HG03095 (cell line): ENCODE measurements around the gene PID1.

Experiments used
- ATAC-seq: cut with Tn5 transposase; IDR thresholded peaks from one replicate; pipeline ENCODE4 v1.9.1; 2021; ENCODE audit warnings: moderate library complexity; ENCODE audit not compliant: unreplicated experiment

The PID1 gene

DNA sequence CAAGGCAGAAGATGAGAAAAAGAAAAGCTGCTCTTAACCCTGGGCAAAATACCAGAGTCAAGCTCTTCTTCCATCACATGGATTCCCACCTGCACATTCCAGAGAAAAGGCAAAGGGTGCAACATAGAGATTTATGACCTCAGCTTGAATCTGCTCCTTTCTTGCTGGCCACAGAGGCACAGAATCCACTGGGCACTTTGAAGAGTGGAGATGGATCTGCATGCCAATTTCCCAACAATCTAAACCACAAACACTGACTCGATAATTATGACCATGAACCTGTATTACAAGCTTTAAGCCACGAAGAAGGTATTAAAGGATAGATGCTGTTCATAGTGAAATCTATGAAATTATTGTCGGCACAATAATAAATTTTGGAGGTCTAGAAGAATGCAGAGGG, 237.3 kb downstream of the PID1 start:
- no peak for ATAC-seq

DNA sequence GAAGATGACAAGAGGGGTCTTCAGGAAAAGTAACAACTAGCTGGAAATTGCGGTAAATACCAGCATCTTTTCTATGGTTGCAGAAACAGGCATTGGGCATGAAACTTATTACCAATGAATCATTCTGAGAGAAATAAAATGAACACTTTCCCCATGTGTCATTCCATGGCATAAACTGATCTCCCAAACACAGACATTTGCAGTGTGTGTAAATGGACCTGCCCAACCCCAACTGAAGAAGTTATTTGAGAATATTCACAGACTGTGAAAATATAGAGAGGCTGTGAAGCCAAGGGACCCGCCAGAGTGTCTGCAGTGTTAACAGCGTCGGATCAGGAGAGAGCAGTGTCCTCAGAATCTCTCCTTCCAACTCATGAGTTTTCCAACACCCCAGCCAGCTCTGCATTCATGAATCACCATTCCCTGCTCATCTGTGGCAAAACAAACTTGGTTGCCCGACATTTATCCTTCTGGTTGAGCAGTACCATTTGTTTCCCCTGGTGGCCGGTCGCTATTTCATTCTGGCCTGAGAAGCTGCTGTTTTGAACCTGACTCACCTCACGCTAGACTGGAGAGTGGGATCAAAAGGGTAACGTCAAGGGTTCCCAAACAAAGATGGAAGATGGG, 238.4 kb downstream of the PID1 start:
- no peak for ATAC-seq

DNA sequence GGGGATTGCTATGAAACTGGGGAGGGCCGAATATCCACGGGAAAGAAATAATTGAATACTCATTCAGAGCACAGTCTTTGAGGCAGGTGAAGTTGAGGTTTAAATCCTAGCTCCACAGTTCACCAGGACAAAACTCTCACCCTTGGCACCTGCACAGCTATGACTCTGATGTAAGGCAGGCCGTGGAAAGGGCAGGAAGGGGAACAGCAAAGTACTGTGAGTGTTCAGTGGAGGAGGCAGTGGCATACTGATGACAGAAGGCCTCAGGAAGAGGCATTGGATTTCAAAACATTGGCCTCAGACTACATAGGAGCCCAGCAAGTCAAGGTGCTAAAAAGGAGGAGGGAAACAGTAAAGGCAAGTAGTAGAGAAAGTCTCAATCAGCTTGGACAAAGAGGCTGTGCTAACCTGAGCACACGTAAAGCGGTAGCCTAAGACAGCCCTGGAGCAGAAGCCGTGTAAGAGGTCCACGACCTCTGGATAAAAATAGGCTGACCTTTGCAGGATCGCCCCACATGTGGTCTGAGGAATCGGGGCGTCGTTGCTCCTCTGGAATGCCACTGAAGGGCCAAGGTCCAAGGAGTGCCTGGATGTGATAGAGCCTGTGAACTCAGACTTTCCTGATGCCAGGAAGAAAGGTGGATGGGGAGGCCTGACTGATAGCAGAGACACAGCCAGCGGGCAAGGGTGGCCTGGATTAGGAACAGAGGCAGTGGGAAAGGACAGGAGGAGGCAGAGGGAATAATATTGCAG, 243.6 kb downstream of the PID1 start:
- ATAC-seq = no peak

DNA sequence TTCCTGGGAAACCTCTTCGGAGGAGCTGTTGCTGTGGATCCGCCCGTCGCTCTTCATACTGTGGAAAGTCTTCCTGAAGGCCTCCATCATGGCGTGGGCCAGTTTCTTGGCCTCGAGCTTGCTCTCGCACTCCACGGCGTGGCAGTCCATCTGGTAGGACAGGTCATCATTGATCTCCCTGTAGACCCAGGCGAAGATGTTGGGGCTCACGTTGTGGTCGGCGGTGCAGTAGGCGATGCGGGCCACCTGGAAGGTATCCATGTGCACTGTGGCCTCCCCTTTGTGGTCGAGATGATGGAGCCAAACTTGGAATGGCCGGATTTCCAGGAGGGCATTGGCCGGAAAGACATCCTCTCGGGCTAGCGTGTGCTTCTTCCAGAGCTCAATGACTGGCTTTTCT, 245.4 kb downstream of the PID1 start:
- ATAC-seq = no peak

DNA sequence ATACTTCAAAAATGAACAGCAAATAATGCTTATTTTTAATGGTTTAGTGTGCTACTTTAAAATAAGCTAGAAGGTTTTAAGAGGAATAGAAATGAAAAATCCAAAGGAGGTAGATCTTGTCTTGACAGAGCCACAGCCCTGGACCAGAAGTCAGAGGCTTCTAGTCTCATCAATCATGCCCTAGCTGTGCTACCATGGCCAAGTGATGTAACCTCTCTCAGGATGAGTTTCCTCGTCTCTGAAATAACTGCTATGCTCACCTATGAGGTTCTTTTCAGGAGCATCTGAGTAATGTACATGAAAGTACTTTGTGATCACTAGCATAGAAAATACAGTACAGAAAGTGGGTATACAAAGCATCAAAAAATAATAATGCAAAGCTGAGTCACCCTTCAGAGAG, 248.4 kb downstream of the PID1 start:
- no peak for ATAC-seq

DNA sequence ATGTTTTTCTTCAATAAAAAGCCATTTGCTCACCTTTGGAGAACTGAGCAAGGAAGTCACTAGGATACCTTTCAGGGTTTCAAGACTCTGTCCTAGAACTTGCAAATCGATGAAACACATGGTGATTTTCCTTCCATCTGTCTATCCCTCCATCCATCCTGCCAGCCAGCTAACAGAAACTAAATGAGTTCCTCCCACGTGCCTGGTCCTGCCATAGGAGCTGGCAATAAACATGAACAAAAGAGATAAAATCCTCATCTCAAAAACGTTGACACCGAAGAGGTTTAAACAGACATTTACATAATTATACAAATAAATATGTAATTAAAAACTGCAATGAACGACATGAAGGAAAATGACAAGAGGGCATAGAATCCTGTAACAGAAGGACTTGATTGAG, 249.0 kb downstream of the PID1 start:
- ATAC-seq = no peak

DNA sequence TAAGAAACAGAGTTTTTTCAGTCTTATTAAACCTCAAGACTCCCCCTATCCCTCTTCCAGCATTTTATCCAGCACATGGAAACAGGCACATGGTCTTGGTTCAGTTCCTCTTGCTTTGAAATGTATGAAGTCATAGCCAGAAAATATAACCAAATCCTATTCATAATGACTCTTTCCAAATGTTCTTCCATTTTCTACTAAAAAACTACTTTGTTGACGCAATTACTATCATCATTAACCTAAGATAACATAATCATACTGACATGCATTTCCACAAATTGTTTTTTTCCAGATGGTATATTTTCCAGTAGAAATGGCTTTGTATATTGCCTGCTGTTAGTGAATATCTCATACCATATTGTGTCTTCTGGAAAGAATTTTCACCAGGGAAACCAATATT, 261.3 kb downstream of the PID1 start:
- no peak for ATAC-seq

DNA sequence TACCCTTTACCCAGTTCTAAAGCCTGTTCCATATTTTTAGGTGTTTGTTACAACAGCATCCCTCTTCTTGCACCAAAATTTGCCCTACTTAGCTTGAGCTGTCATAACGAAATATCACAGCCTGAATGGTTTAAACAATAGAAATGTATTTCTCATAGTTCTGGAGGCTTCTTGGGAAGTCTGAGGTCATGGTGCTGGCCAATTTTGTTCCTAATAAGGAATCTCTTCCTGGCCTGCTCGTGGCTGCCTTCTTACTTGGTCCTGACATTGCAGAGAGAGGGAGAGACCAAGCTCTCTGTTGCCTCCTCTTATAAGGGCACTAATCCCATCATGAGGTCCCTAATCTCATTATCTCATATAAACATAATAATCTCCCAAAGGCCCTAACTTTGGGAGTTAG, 267.8 kb downstream of the PID1 start:
- no peak for ATAC-seq

DNA sequence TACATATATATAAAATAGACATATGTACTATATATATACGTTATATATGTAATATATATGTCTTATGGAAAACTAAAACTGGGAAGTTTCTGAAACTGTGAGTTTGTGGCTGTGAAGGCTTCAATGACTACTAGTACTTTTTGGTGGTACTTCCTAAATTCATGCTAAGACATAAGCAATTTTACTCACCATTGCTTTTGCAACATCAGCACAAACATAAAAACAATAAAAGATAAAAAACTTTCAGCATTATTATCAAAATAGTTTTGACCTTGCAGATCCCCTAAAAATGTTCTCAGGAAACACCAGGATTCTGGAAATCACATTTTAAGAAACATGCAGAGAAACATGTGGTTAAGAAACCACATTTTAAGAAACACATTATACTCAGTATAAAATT, 269.9 kb downstream of the PID1 start:
- no peak for ATAC-seq

DNA sequence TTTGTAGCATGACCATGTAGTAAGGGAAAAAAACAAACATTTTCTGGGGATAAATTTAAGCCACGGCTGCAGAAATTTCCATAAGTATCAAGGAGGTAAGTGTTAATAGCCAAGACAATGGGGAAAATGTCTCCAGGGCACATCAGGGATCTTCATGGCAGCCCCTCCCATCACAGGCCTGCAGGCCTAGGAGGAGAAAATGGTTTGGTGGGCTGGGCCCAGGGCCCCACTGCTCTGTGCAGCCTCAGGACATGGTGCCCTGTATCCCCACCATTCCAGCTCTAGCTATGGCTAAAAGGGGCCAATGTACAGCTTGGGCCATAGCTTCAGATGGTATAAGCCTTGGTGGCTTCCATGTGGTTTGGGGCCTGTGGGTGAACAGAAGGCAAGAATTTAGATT, 271.8 kb downstream of the PID1 start:
- no peak for ATAC-seq

DNA sequence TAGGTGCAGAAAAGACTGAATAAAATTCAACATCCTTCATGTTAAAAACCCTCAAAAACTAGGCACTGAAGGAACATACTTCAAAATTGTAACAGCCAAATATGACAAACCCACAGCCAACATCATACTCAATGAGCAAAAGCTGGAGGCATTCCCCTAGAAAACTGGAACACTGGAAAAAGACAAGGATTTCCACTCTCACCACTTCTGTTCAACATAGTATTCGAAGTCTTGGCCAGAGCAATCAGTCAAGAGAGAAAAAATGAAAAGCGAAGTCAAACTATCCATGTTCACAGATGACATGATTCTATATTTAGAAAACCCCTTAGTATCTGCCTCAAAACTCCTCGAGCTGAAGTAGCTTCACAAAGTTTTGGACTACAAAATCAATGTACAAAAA, 282.3 kb downstream of the PID1 start:
- no peak for ATAC-seq

DNA sequence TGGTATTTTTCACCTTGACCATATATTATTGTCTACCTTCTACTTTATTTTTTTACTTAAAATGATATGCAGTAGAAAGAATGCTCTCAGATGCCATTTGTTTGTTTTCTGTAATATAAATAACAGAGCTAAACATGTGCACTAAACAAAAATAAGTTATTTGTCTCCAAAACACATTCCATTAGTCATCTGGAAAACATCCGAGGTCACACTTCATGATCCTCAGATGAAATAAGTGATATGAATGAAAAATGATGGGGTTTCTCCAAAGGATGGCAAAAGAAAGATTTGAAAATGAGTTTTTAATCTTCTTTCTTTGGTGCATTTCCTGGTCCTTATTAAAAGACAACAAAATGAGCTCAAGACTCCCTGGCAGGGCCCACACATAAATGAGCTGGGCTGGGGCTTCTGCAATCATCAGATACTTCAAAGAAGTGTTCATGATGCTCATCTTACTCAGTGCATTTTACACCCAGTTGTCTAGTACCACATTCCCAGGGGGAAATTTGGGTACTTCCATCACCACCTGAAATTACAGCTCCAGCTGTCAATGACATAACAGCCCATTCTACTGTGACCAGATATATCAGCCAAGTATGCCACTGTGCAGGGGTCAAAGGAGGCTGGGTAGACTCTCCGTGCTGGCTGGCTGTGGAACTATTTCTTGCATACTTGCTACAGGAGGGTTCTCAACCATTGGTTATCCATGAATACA, 283.5 kb downstream of the PID1 start:
- ATAC-seq = no peak

DNA sequence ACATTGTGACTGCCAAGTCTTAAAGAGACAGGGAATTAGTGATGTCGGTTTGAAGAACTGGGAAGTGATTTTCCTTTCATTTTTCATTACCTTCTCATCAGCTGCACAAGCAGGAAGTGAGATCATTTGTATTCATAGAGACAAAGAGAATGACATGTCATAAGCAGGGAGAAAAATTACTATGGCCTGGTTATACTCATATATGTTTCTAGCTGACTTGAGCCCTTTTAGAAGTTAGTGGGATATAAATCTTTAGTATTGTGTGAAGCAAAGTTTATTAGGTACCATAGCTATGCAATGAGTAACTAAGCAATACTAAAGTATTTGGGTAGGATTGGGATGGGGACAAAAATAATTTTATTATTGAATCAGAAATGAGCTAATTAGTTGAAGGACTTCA, 284.1 kb downstream of the PID1 start:
- ATAC-seq = no peak

DNA sequence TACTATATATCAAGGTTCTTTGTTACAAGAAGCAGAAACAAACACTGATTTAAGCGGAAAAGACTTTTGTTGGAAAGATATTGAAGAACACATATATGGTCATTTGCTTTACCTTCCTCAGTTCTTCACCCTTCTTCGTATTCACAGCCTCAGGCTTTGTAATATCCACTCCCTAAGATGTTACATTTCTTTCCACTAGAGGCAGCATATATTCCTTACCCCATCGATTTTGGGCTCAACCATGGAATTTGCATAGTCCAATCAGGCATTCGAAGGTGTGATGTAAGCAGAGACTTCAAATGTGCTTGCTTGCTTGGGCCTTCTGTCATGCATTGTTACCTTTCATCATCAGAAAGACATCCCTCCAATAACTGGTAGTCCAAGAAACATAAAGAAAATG, 287.4 kb downstream of the PID1 start:
- no peak for ATAC-seq

DNA sequence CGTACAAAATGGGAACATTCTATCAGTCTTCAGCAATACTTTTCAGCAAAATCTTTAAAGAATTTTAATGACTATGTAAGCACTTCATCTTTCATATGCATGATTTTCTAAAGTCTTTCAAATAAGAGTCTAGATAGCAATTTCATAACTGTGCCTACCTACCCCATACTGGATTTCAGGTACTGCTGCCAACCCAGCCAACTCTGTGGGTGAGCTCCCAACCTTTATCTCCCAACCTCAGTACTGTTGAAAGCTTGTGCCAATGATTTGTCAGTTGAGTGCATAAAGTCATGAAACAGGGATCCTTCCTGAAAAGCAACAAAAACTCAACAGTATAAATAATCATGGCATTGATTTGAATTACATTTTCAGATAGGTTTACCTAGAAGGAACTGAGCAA, 296.9 kb downstream of the PID1 start:
- ATAC-seq = no peak
